Pancreas (tissue), 10 donors: ENCODE results near the gene UBN2. TPM values are rescaled to one million over a fixed set of nuclear protein-coding genes. Genes with fewer than 3 reads are reported as not detected.

ENCODE experiments used
- ATAC-seq, 4 donors: fragments of 200-7000 bp; cut with Tn5 transposase; one replicate each; pipeline versions ENCODE4 v1.8.0 to v1.9.1; 2020; ENCODE audit warnings: mild to moderate bottlenecking in 4 of 4, moderate library complexity in 4 of 4
- DNase-seq, 6 donors: peaks; one replicate each; pipeline ENCODE4 v3.0.0-alpha.2; 2020
- FAIRE-seq: peaks from 2 replicates; lab custom pipeline; 2012; peaks lifted over from hg19 to GRCh38; lab: Jason Lieb, UNC
- H3K27ac ChIP-seq, 4 donors: fragments of 200-600 bp; sonication (generic); 1 replicate in 3 of 4; 2 replicates in 1 of 4; pipeline versions ENCODE4 v1.5.0 to v1.8.0; 2020
- H3K27me3 ChIP-seq, 4 donors: fragments of 200-600 bp; one replicate each; pipeline ENCODE4 v1.8.0; 2021
- H3K36me3 ChIP-seq, 3 donors: fragments of 200-600 bp; sonication (generic) in 1 of 3; one replicate each; pipeline versions ENCODE4 v1.5.0 to v1.8.0; 2020 to 2021
- H3K4me1 ChIP-seq, 3 donors: fragments of 200-600 bp; one replicate each; pipeline ENCODE4 v1.8.0; 2021
- H3K4me3 ChIP-seq, 4 donors: fragments of 200-600 bp; sonication (generic) in 2 of 4; one replicate each; pipeline versions ENCODE4 v1.5.0 to v1.8.0; 2020 to 2021
- H3K9me3 ChIP-seq, 4 donors: fragments of 200-600 bp; one replicate each; pipeline ENCODE4 v1.8.0; 2021
- WGBS, 2 donors: extraction: QIAGEN DNeasy Blood & Tissue Kit; methylation state at CpG; one replicate each; pipeline ENCODE4 v1.1.7; 2013; 5-methylcytosine and 5-hydroxymethylcytosine counted together
- intact Hi-C, 3 donors: fragments of 100-400 bp; cut with DNase I; formaldehyde crosslinking; loops; one replicate each; pipeline versions ENCODE4 v1.11.1 to v1.14.2; 2022
- polyA plus RNA-seq, 2 donors: library from polyadenylated mRNA; stranded (reverse); fragments of 200-250 nt; gene quantifications; one replicate each; pipeline ENCODE4 v1.2.3, GENCODE V29; 2013
- total RNA-seq, 6 donors: library from RNA; stranded (reverse); fragmentation: NEBNext Ultra II Directional in 4 of 6; extraction: Animal tissue kit (Norgen Biotek cat#: 25700) in 4 of 6; gene quantifications; one replicate each; pipeline versions ENCODE4 v1.2.1 to v1.2.4, GENCODE V29; 2021 to 2023
- TF ChIP-seq, protein P1 (sequence below), 4 donors: fragments of 200-600 bp; sonication (generic) in 3 of 4; IDR thresholded peaks; one replicate each; pipeline versions ENCODE4 v1.5.0 to v1.8.0; 2021; ENCODE audit warnings: antibody characterized with exemption in 4 of 4
- donor health status: healthy with polysubstance abuse.
- donor health status: DM: no; HTN: no; CAD: no; lungs with moderate emphysema.
- donor health status: DM: no; HTN: no; CAD: no.
- donor health status: control.
- donor health status: control.
- donor health status: Bipolar disorder and iron deficiency.
- donor health status: DM: yes; HTN: yes; CAD: no.
- donor health status: DM: no; HTN: no; CAD: no.
- donor health status: DM: no; HTN: no; CAD: no.
- donor health status: DM: yes; HTN: yes; CAD: no.

The UBN2 gene
- total and polyA plus RNA-seq, 8 donors: 2.9 to 20.3 (median 15.0) TPM

DNA sequence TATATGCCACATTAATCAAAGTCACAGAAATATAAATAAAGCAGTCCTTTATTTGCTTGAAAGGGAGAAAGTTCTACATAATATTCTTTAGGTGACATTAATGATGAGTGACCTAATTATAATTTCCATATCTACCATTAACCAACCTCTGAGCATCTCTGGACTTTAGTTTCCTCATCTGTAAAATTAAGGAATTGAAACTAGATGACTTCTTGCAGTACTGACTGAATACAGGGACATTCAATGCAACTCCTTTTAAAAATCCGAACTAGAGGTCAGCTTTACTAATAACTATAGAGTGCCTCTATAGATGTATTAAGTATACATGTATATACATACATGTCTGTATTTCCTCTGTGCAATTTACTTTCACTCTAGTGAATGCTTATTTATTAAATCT lies 114.0 kb downstream of the UBN2 start:
- intact Hi-C loops: no loop called here
- Histone ChIP-seq H3K36me3 (peaks cover 0 to 10% (median 7%) of the 10 kb centered on the region in 3 donors), H3K9me3 (no peaks in the 10 kb centered on the region), H3K27me3 (no peaks in the 10 kb centered on the region), H3K4me3 (no peak overlapping the region), H3K4me1 (peaks cover 3 to 15% (median 5%) of the 10 kb centered on the region in 3 donors), H3K27ac (no peak overlapping the region)
- WGBS, 2 donors: 93 to 94% methylated on average over 1 of the region's 1 CpG
- DNase-seq (no peak), ATAC-seq (no peak), FAIRE-seq (no peak)
- TF ChIP-seq, protein P1, sequence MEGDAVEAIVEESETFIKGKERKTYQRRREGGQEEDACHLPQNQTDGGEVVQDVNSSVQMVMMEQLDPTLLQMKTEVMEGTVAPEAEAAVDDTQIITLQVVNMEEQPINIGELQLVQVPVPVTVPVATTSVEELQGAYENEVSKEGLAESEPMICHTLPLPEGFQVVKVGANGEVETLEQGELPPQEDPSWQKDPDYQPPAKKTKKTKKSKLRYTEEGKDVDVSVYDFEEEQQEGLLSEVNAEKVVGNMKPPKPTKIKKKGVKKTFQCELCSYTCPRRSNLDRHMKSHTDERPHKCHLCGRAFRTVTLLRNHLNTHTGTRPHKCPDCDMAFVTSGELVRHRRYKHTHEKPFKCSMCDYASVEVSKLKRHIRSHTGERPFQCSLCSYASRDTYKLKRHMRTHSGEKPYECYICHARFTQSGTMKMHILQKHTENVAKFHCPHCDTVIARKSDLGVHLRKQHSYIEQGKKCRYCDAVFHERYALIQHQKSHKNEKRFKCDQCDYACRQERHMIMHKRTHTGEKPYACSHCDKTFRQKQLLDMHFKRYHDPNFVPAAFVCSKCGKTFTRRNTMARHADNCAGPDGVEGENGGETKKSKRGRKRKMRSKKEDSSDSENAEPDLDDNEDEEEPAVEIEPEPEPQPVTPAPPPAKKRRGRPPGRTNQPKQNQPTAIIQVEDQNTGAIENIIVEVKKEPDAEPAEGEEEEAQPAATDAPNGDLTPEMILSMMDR (IDR thresholded peaks at IDR 0.05): no peak

DNA sequence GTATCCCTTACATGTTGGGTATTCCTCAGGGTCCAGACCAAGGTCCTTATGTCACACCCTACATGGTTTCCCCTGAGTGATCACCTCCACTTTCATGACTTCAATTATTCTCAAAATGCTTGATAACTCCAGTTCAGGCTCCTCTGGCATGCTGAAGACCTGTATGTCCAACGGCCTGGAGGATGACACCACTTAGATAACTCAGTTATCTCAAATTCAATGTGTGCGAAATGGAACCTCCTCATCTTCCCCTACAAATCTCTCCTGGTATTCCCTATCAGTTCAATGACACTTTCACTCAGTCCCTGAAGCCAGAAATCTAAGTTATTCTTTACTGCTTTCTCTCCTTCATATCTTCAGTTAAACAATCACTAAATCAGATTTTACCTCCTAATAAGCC lies 120.0 kb downstream of the UBN2 start:
- 85 to 95% methylated on average over 2 of the region's 2 CpGs for WGBS, 2 donors
- ATAC-seq (no peak), DNase-seq (no peak), FAIRE-seq (no peak)
- Histone ChIP-seq H3K27me3 (no peaks in the 10 kb centered on the region), H3K4me3 (no peak overlapping the region), H3K9me3 (no peaks in the 10 kb centered on the region), H3K4me1 (no peaks in the 10 kb centered on the region), H3K36me3 (peaks cover 0 to 10% (median 6%) of the 10 kb centered on the region in 3 donors), H3K27ac (no peak overlapping the region)
- intact Hi-C loops: no loop called here
- TF ChIP-seq, protein P1 (IDR thresholded peaks at IDR 0.05): no peak

DNA sequence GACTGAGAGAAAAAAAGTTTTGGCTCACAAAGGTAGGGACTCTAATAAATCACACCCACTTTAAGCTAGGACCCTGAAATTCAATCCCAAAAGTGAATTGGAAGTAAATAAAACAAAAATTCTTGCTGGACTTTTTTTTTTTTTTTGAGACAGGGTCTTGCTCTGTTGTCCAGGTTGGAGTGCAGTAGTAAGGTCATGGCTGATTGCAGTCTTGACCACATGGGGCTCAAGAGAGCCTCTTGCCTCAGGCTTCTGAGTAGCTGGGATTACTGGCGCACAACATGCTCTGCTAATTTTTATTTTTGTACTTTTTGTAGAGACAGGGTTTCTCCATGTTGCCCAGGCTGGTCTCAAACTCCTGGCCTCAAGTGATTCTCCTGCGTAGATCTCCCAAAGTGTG lies 123.7 kb downstream of the UBN2 start:
- FAIRE-seq: no peak
- Histone ChIP-seq H3K4me1 (peaks cover 0 to 5% (median 0%) of the 10 kb centered on the region in 3 donors), H3K36me3 (no peaks in the 10 kb centered on the region), H3K27ac (no peak overlapping the region), H3K4me3 (no peak overlapping the region), H3K27me3 (no peaks in the 10 kb centered on the region), H3K9me3 (no peaks in the 10 kb centered on the region)
- ATAC-seq: no peak
- WGBS, 2 donors: 98 to 100% methylated on average over 2 of the region's 2 CpGs
- intact Hi-C loops: no loop called here
- DNase-seq: no peak
- TF ChIP-seq, protein P1 (IDR thresholded peaks at IDR 0.05): no peak

DNA sequence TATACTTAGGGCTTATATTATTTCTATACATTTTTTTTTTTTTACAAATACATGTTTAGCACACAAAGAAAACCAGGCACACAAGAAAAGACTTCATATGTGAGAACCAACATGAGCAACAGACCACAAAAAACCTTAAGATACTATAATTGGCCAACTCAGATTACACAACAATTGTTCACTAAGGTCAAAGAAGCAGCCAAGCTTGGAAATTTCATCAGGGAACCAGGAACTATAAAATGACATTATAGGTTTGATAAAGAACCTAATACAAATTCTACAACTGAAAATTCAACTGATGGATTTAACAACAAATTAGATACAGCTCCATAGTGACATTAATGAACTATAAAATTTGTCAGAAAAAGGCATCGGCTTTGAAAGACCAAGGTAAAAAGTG lies 124.3 kb downstream of the UBN2 start:
- ATAC-seq (no peak), DNase-seq (no peak), FAIRE-seq (no peak)
- TF ChIP-seq, protein P1 (IDR thresholded peaks at IDR 0.05): no peak
- Histone ChIP-seq H3K36me3 (no peaks in the 10 kb centered on the region), H3K27ac (no peak overlapping the region), H3K27me3 (no peaks in the 10 kb centered on the region), H3K4me3 (no peak overlapping the region), H3K4me1 (peaks cover 0 to 5% (median 0%) of the 10 kb centered on the region in 3 donors), H3K9me3 (no peaks in the 10 kb centered on the region)
- 100% methylated on average over 1 of the region's 1 CpG for WGBS, 2 donors
- intact Hi-C loops: no loop called here

Other genes with a start within 250 kb of the UBN2 start
- gene KIAA1549, start 249.8 kb upstream of the UBN2 start, total RNA-seq: 1 to 10 TPM; 5.1 to 8.0 (median 7.4) TPM
- gene KIAA1549, start 249.8 kb upstream of the UBN2 start, polyA plus RNA-seq: 1 to 10 TPM; 1.9 to 3.6 TPM
- 1 to 10 TPM; 1.2 to 5.7 (median 2.7) TPM for gene ZC3HAV1L, start 195.2 kb upstream of the UBN2 start, total RNA-seq
- under 1 TPM; 0.87 to 0.99 TPM for gene ZC3HAV1L, start 195.2 kb upstream of the UBN2 start, polyA plus RNA-seq
- gene ZC3HAV1, start 121.5 kb upstream of the UBN2 start, total RNA-seq: 10 to 100 TPM in 4 of 6 donors, 1 to 10 TPM in 2; 7.4 to 18.5 (median 11.3) TPM
- gene ZC3HAV1, start 121.5 kb upstream of the UBN2 start, polyA plus RNA-seq: 1 to 10 TPM; 3.6 to 5.5 TPM
- 10 to 100 TPM in 1 of 6 donors, 1 to 10 TPM in 5; 6.8 to 13.0 (median 7.9) TPM for gene FMC1, start 110.1 kb downstream of the UBN2 start, total RNA-seq
- 10 to 100 TPM; 16.6 to 23.6 TPM for gene FMC1, start 110.1 kb downstream of the UBN2 start, polyA plus RNA-seq
- gene LUC7L2, start 128.7 kb downstream of the UBN2 start, total RNA-seq: 10 to 100 TPM; 30.0 to 45.3 (median 39.0) TPM
- 10 to 100 TPM; 35.9 to 71.1 TPM for gene LUC7L2, start 128.7 kb downstream of the UBN2 start, polyA plus RNA-seq